Hepatocyte (in vitro differentiated cells): ENCODE measurements around the gene RAB11FIP3. TPM values are rescaled to one million over a fixed set of nuclear protein-coding genes. Genes with fewer than 3 reads are reported as not detected.
A peak's percentile ranks its signal among the peaks of the same experiment; 100 is the strongest.
"Not testable (repeated sequence)": the region's sequence is repeated elsewhere in the genome, so short reads cannot be mapped to it uniquely, and the experiment has no call there.

Source experiments
- DNase-seq: peaks from one replicate; pipeline ENCODE4 v3.0.0-alpha.2; 2016; ENCODE audit warnings: low spot score
- H2AFZ ChIP-seq: fragments of 200-600 bp; sonication (generic); 2 replicates; pipeline ENCODE4 v1.6.0; 2016; ENCODE audit warnings: antibody characterized with exemption, mild to moderate bottlenecking
- H3K27ac ChIP-seq: fragments of 200-600 bp; sonication (generic); 2 replicates; pipeline ENCODE4 v1.5.1; 2016; ENCODE audit warnings: mild to moderate bottlenecking
- H3K27me3 ChIP-seq: fragments of 200-600 bp; sonication (generic); 2 replicates; pipeline ENCODE4 v1.6.1; 2016
- H3K36me3 ChIP-seq: fragments of 200-600 bp; sonication (generic); replicated peaks from 2 replicates; pipeline ENCODE4 v1.5.1; 2016; ENCODE audit warnings: low read depth; ENCODE audit not compliant: insufficient read depth
- H3K4me1 ChIP-seq: fragments of 200-600 bp; sonication (generic); 2 replicates; pipeline ENCODE4 v1.5.1; 2016; ENCODE audit warnings: mild to moderate bottlenecking, moderate library complexity; ENCODE audit not compliant: insufficient read depth
- H3K4me2 ChIP-seq: fragments of 200-600 bp; sonication (generic); 2 replicates; pipeline ENCODE4 v1.6.0; 2016
- H3K4me3 ChIP-seq: fragments of 200-600 bp; sonication (generic); 2 replicates; pipeline ENCODE4 v1.5.1; 2016; ENCODE audit warnings: mild to moderate bottlenecking
- H3K79me2 ChIP-seq: fragments of 200-600 bp; sonication (generic); 2 replicates; pipeline ENCODE4 v1.6.0; 2017; ENCODE audit warnings: mild to moderate bottlenecking
- H3K9me2 ChIP-seq: fragments of 200-600 bp; sonication (generic); replicated peaks from 2 replicates; pipeline ENCODE4 v1.6.0; 2017; ENCODE audit warnings: mild to moderate bottlenecking; ENCODE audit not compliant: insufficient read depth
- H3K9me3 ChIP-seq: fragments of 200-600 bp; sonication (generic); 2 replicates; pipeline ENCODE4 v1.5.1; 2016; ENCODE audit warnings: low read depth, mild to moderate bottlenecking
- H4K20me1 ChIP-seq: fragments of 200-600 bp; sonication (generic); 2 replicates; pipeline ENCODE4 v1.6.0; 2016; ENCODE audit warnings: mild to moderate bottlenecking; ENCODE audit not compliant: insufficient read depth, poor library complexity, severe bottlenecking
- EZH2 ChIP-seq: fragments of 200-600 bp; sonication (generic); IDR thresholded peaks from 2 replicates; pipeline ENCODE4 v1.6.1; 2016; ENCODE audit warnings: antibody characterized with exemption, mild to moderate bottlenecking, borderline replicate concordance
- EZH2phosphoT487 ChIP-seq: fragments of 200-600 bp; sonication (generic); IDR thresholded peaks from one replicate; pipeline ENCODE4 v1.6.1; 2018; ENCODE audit warnings: antibody characterized with exemption, mild to moderate bottlenecking, low read depth, moderate library complexity; ENCODE audit not compliant: unreplicated experiment, severe bottlenecking
- WGBS: methylation state at CpG from one replicate; pipeline ENCODE4 v1.1.6; 2016; ENCODE audit warnings: low lambda C conversion rate; ENCODE audit errors: missing lambda C conversion rate; 5-methylcytosine and 5-hydroxymethylcytosine counted together
- polyA plus RNA-seq: library from polyadenylated mRNA; unstranded; fragments of >200 nt; fragmentation: Nextera tagmentation; extraction: Ambion mirVana; gene quantifications from 2 replicates; pipeline ENCODE4 v1.2.1, GENCODE V29; 2016
- total RNA-seq: library from RNA; depleted of rRNA; stranded (reverse); fragments of >200 nt; gene quantifications from 2 replicates; pipeline ENCODE4 v1.2.3, GENCODE V29; 2014
- TF ChIP-seq, protein P1 (sequence below): fragments of 200-600 bp; sonication (generic); IDR thresholded peaks from 2 replicates; pipeline ENCODE4 v1.5.1; 2016; ENCODE audit warnings: antibody characterized with exemption, mild to moderate bottlenecking; ENCODE audit not compliant: poor library complexity

RAB11FIP3 gene
- total and polyA plus RNA-seq, 2 experiments from 2014 or later = 47.3 to 72.8 TPM

DNA sequence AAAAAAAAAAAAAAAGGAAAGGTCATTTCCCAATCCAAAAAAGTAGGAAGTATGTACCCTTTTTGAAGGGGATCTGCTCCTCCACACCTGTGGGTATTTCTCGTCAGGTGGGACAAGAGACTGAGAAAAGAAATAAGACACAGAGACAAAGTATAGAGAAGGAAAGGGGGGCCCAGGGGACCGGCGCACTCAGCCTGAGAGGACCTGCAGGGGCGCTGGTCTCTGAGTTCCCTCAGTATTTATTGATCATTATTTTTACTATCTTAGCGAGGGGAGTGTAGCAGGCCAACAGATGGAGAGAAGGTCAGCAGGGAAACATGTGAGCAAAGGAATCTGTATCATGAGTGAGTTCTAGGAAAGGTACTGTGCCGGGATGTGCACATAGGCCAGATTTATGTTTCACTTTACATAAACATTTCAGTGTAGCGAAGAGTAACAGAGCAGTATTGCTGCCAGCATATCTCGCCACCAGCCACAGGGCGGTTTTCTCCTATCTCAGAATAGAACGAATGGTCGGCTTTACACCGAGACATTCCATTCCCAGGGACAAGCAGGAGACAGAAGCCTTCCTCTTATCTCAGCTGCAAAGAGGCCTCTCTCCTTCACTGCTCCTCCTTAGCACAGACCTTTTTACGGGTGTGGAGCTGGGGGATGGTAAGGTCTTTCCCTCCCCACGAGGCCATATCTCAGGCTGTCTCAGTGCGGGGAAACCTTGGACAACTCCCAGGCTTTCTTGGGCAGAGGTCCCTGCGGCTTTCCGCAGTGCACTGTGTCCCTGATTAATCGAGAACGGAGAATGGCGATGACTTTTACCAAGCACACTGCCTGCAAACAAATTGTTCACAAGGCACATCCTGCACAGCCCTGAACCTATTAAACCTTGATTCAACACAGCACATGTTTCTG, 37.4 kb upstream of the RAB11FIP3 start:
- peak overlapping the region; percentile 15 for H3K4me3 ChIP-seq
- H3K9me3 ChIP-seq, H3K27me3 ChIP-seq, H4K20me1 ChIP-seq, H3K36me3 ChIP-seq, H3K9me2 ChIP-seq: not testable (repeated sequence)
- TF ChIP-seq, protein P1, sequence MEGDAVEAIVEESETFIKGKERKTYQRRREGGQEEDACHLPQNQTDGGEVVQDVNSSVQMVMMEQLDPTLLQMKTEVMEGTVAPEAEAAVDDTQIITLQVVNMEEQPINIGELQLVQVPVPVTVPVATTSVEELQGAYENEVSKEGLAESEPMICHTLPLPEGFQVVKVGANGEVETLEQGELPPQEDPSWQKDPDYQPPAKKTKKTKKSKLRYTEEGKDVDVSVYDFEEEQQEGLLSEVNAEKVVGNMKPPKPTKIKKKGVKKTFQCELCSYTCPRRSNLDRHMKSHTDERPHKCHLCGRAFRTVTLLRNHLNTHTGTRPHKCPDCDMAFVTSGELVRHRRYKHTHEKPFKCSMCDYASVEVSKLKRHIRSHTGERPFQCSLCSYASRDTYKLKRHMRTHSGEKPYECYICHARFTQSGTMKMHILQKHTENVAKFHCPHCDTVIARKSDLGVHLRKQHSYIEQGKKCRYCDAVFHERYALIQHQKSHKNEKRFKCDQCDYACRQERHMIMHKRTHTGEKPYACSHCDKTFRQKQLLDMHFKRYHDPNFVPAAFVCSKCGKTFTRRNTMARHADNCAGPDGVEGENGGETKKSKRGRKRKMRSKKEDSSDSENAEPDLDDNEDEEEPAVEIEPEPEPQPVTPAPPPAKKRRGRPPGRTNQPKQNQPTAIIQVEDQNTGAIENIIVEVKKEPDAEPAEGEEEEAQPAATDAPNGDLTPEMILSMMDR = peak; percentile 28
- WGBS = 14% methylated on average over 20 of the region's 20 CpGs
- peak; percentile 71 for DNase-seq
- peak overlapping the region; percentile 14 for H2AFZ ChIP-seq
- H3K79me2 ChIP-seq = peaks cover 17% of the 10 kb centered on the region
- peak overlapping the region; percentile 88 for H3K27ac ChIP-seq
- H3K4me1 ChIP-seq = peaks cover 35% of the 10 kb centered on the region
- H3K4me2 ChIP-seq = peak overlapping the region; percentile 71

DNA sequence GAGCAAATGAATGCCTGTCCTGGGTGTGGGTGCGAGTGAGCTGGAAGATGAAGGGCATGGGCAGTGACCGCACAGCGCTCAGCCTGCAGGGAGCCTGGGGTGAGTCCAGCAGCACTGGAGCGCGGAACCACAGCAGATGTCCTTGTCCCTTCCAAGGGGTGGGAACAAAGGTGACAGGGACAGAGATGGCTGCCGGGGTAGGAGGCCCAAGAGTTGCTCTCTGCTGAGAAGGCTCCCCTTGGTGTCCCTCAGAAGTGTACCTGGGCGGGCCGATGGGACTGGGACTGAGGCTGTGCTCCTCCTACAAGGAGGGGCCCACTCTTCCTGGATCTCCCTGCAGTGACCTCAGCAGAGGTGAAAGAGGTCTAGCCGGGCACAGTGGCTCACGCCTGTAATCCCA, 36.1 kb upstream of the RAB11FIP3 start:
- H4K20me1 ChIP-seq = no peaks in the 10 kb centered on the region
- no peaks in the 10 kb centered on the region for H3K36me3 ChIP-seq
- H3K9me2 ChIP-seq = no peaks in the 10 kb centered on the region
- peak overlapping the region; percentile 88 for H3K27ac ChIP-seq
- TF ChIP-seq, protein P1 = no peak
- TF ChIP-seq EZH2phosphoT487 = no peak
- TF ChIP-seq EZH2 = no peak
- no peaks in the 10 kb centered on the region for H3K9me3 ChIP-seq
- no peak overlapping the region for H2AFZ ChIP-seq
- no peaks in the 10 kb centered on the region for H3K27me3 ChIP-seq
- no peak overlapping the region for H3K4me3 ChIP-seq
- H3K4me1 ChIP-seq = peaks cover 24% of the 10 kb centered on the region
- H3K4me2 ChIP-seq = no peak overlapping the region
- H3K79me2 ChIP-seq = peaks cover 25% of the 10 kb centered on the region
- 81% methylated on average over 10 of the region's 10 CpGs for whole genome bisulfite sequencing
- DNase-seq = peak; percentile 16

DNA sequence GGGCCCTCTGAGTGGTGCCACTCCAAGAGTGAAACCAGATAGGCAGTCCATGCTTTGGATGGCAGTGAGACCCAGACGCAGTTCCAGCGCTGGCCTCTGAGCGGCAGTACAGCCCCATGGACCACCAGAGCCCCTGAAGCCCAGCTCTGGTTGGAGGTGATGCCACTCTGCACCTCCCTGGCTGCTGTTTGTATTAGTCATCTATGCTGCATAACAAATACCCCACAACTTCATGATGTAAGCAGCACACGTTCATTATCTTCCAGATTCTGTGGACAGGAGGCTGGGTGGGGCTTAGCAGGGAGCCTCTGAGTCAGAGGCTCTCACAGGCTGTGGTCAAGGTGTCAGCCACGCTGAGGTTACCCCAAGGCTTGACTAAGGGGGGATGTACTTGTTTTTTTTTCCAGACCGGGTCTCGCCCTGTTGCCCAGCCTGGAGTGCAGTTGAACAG, 33.5 kb upstream of the RAB11FIP3 start:
- no peaks in the 10 kb centered on the region for H3K27me3 ChIP-seq
- H3K9me2 ChIP-seq = no peaks in the 10 kb centered on the region
- H4K20me1 ChIP-seq = no peaks in the 10 kb centered on the region
- H3K4me1 ChIP-seq = peaks cover 29% of the 10 kb centered on the region
- DNase-seq = peak; percentile 51
- H3K27ac ChIP-seq = no peak overlapping the region
- TF ChIP-seq, protein P1 = peak; percentile 48
- no peak for TF ChIP-seq EZH2phosphoT487
- no peak overlapping the region for H3K4me2 ChIP-seq
- 69% methylated on average over 7 of the region's 7 CpGs for WGBS
- H3K9me3 ChIP-seq = no peaks in the 10 kb centered on the region
- H3K36me3 ChIP-seq = no peaks in the 10 kb centered on the region
- no peak overlapping the region for H3K4me3 ChIP-seq
- peaks cover 29% of the 10 kb centered on the region for H3K79me2 ChIP-seq
- H2AFZ ChIP-seq = no peak overlapping the region
